NCI-H2107 treated with DMSO at 0.1 percent for 48 hours (cell line): ENCODE measurements around the gene DISC1.

Experiments used
- DNase-seq: peaks from one replicate; lab custom pipeline; 2025; ENCODE audit not compliant: unreplicated experiment; lab: John Stamatoyannopoulos, UW

Gene DISC1

GRCh38 chr1:231694465-231695077, 68.0 kb downstream of the DISC1 start:
- no peak for DNase-seq

- DNase-seq = peak; percentile 12
Measured at GRCh38 chr1:231695439-231696255, 69.1 kb downstream of the DISC1 start.

GRCh38 chr1:231699784-231700183, 73.2 kb downstream of the DISC1 start:
- peak; percentile 13 for DNase-seq

- no peak for DNase-seq
Measured at GRCh38 chr1:231701306-231701705, 74.7 kb downstream of the DISC1 start.

GRCh38 chr1:231702331-231702730, 75.7 kb downstream of the DISC1 start:
- no peak for DNase-seq

GRCh38 chr1:231702804-231703203, 76.2 kb downstream of the DISC1 start:
- DNase-seq = no peak

GRCh38 chr1:231705806-231706760, 79.5 kb downstream of the DISC1 start:
- no peak for DNase-seq

GRCh38 chr1:231706934-231707333, 80.3 kb downstream of the DISC1 start:
- DNase-seq = no peak

- no peak for DNase-seq
Measured at GRCh38 chr1:231707407-231707806, 80.8 kb downstream of the DISC1 start.

GRCh38 chr1:231708394-231708793, 81.8 kb downstream of the DISC1 start:
- no peak for DNase-seq

- DNase-seq = no peak
Measured at GRCh38 chr1:231714440-231714839, 87.8 kb downstream of the DISC1 start.

GRCh38 chr1:231715816-231716722, 89.5 kb downstream of the DISC1 start:
- DNase-seq = no peak

- DNase-seq = no peak
Measured at GRCh38 chr1:231716879-231717278, 90.3 kb downstream of the DISC1 start.

- DNase-seq = no peak
Measured at GRCh38 chr1:231719485-231720183, 93.0 kb downstream of the DISC1 start.

- peak; percentile 94 for DNase-seq
Measured at GRCh38 chr1:231720652-231721325, 94.2 kb downstream of the DISC1 start.

- DNase-seq = no peak
Measured at GRCh38 chr1:231721436-231721835, 94.8 kb downstream of the DISC1 start.

- no peak for DNase-seq
Measured at GRCh38 chr1:231722356-231722755, 95.8 kb downstream of the DISC1 start.

- no peak for DNase-seq
Measured at GRCh38 chr1:231723146-231723545, 96.6 kb downstream of the DISC1 start.

GRCh38 chr1:231724041-231724440, 97.5 kb downstream of the DISC1 start:
- no peak for DNase-seq
